B cell (primary cell): ENCODE results near the gene ZNF319. TPM values are rescaled to one million over a fixed set of nuclear protein-coding genes. Genes with fewer than 3 reads are reported as not detected.

ENCODE experiments used
- ATAC-seq: fragments of 200-7000 bp; cut with Tn5 transposase; one replicate; pipeline ENCODE4 v1.10.0; 2021; ENCODE audit warnings: low read depth, mild to moderate bottlenecking, moderate number of reproducible peaks, moderate library complexity
- CTCF ChIA-PET: fragments of 350-600 bp; sonication (Branson Sonifier 250); formaldehyde crosslinking; loops from one replicate; lab custom pipeline; 2021; ENCODE audit warnings: antibody characterized with exemption, inconsistent platforms; lab: Charles Lee
- POLR2A ChIA-PET: fragments of 350-600 bp; sonication (Branson Sonifier 250); formaldehyde crosslinking; loops from one replicate; lab custom pipeline; 2021; ENCODE audit warnings: antibody characterized with exemption; lab: Charles Lee
- DNase-seq: peaks from one replicate; pipeline ENCODE4 v3.0.0; 2013
- H2AFZ ChIP-seq: 2 replicates; pipeline ENCODE4 v1.6.1; 2012; ENCODE audit warnings: mild to moderate bottlenecking, low read depth, low read length; ENCODE audit not compliant: insufficient read depth, poor library complexity, severe bottlenecking
- H3K27ac ChIP-seq, 2 donors: 1 replicate in 1 of 2; 2 replicates in 1 of 2; pipeline ENCODE4 v1.5.1; 2012 to 2013; ENCODE audit warnings: low read length in 2 of 2, mild to moderate bottlenecking in 2 of 2, moderate library complexity in 1 of 2
- H3K27me3 ChIP-seq, 4 experiments: fragments of 200-600 bp in 1 of 4; sonication (generic) in 1 of 4; replicated peaks in 1 of 4; 1 replicate in 2 of 4; 2 replicates in 2 of 4; pipeline versions ENCODE4 v1.6.1 to v1.7.0; 2013 to 2016; ENCODE audit warnings: low read length in 3 of 4, mild to moderate bottlenecking in 2 of 4, mixed read lengths in 1 of 4, moderate library complexity in 1 of 4; ENCODE audit not compliant: insufficient read depth in 4 of 4, control insufficient read depth in 3 of 4; ENCODE audit errors: control extremely low read depth in 1 of 4
- H3K36me3 ChIP-seq, 2 experiments: replicated peaks in 1 of 2; 1 replicate in 1 of 2; 2 replicates in 1 of 2; pipeline versions ENCODE4 v1.6.1 to v1.7.1; 2013; ENCODE audit warnings: low read length in 1 of 2; ENCODE audit not compliant: insufficient read depth in 2 of 2, control insufficient read depth in 1 of 2; ENCODE audit errors: control extremely low read depth in 1 of 2, extremely low read depth in 1 of 2
- H3K4me1 ChIP-seq, 2 donors: fragments of 200-600 bp in 1 of 2; sonication (generic) in 1 of 2; 1 replicate in 1 of 2; 2 replicates in 1 of 2; pipeline versions ENCODE4 v1.5.1 to v1.6.1; 2013 to 2017; ENCODE audit warnings: low read length in 2 of 2; ENCODE audit not compliant: control insufficient read depth in 2 of 2, insufficient read depth in 2 of 2
- H3K4me2 ChIP-seq: replicated peaks from 2 replicates; pipeline ENCODE3; 2012; ENCODE audit warnings: mild to moderate bottlenecking, low read depth, low read length; ENCODE audit not compliant: poor library complexity, severe bottlenecking
- H3K4me3 ChIP-seq, 5 experiments: fragments of 200-600 bp in 1 of 5; sonication (generic) in 1 of 5; 1 replicate in 3 of 5; 2 replicates in 2 of 5; pipeline versions ENCODE4 v1.5.1 to v1.7.0; 2011 to 2016; ENCODE audit warnings: low read length in 4 of 5, mild to moderate bottlenecking in 4 of 5, low read depth in 2 of 5, control low read depth in 1 of 5, moderate library complexity in 1 of 5; ENCODE audit not compliant: insufficient read depth in 1 of 5; ENCODE audit errors: control extremely low read depth in 1 of 5, extremely low read depth in 1 of 5
- H3K79me2 ChIP-seq: fragments of 200-600 bp; sonication (generic); one replicate; pipeline ENCODE4 v1.6.0; 2016; ENCODE audit warnings: low read length; ENCODE audit not compliant: control insufficient read depth, insufficient read depth
- H3K9ac ChIP-seq: fragments of 200-600 bp; sonication (generic); 2 replicates; pipeline ENCODE4 v1.6.1; 2017; ENCODE audit warnings: mild to moderate bottlenecking, low read length, moderate library complexity
- H3K9me3 ChIP-seq, 3 donors: one replicate each; pipeline versions ENCODE4 v1.6.1 to v1.7.1; 2013; ENCODE audit warnings: low read length in 2 of 3; ENCODE audit not compliant: control insufficient read depth in 2 of 3, insufficient read depth in 1 of 3; ENCODE audit errors: control extremely low read depth in 1 of 3
- H4K20me1 ChIP-seq: 2 replicates; pipeline ENCODE4 v1.6.0; 2012; ENCODE audit warnings: mild to moderate bottlenecking, low read length; ENCODE audit not compliant: insufficient read depth, control insufficient read depth, poor library complexity, severe bottlenecking
- H3K27ac Mint-ChIP-seq: one replicate; pipeline ENCODE4 v1.8.0; 2021; ENCODE audit warnings: mixed read lengths
- H3K27me3 Mint-ChIP-seq: one replicate; pipeline ENCODE4 v1.8.0; 2021; ENCODE audit warnings: mixed read lengths
- H3K4me1 Mint-ChIP-seq: one replicate; pipeline ENCODE4 v1.8.0; 2021; ENCODE audit warnings: mixed read lengths
- H3K4me3 Mint-ChIP-seq: one replicate; pipeline ENCODE4 v1.8.0; 2021; ENCODE audit warnings: mixed read lengths
- H3K9me3 Mint-ChIP-seq: one replicate; pipeline ENCODE4 v1.8.0; 2022; ENCODE audit warnings: mixed read lengths; ENCODE audit not compliant: insufficient read depth
- EZH2 ChIP-seq: IDR thresholded peaks from 2 replicates; pipeline ENCODE4 v1.6.1; 2012; ENCODE audit warnings: borderline replicate concordance, low read depth, mild to moderate bottlenecking, moderate library complexity, low read length; ENCODE audit not compliant: insufficient read depth, poor library complexity, severe bottlenecking
- WGBS: methylation state at CpG from one replicate; pipeline ENCODE4 v1.1.5; 2013; ENCODE audit warnings: missing lambda C conversion rate; ENCODE audit not compliant: insufficient coverage; 5-methylcytosine and 5-hydroxymethylcytosine counted together
- intact Hi-C: fragments of 100-400 bp; cut with micrococcal nuclease; formaldehyde crosslinking; loops from one replicate; pipeline ENCODE4 v1.10.0; 2022
- polyA plus RNA-seq: library from polyadenylated mRNA; depleted of rRNA; stranded (reverse); fragments of >200 nt; gene quantifications from 2 replicates; pipeline ENCODE4 v1.2.3, GENCODE V29; 2012
- total RNA-seq, 2 donors: library from RNA; stranded (reverse); fragments of 120-200 nt in 1 of 2; gene quantifications; 1 replicate in 1 of 2; 2 replicates in 1 of 2; pipeline versions ENCODE4 v1.2.3 to v1.2.4, GENCODE V29; 2013 to 2022
- TF ChIP-seq, protein P1 (sequence below): fragments of 200-600 bp; IDR thresholded peaks from one replicate; pipeline ENCODE4 v1.8.0; 2022; ENCODE audit warnings: antibody characterized with exemption, mild to moderate bottlenecking

Gene ZNF319
- total and polyA plus RNA-seq, 2 donors (not counting 1 experiment from before 2014, with no cell fraction given) = 12.4 to 15.1 TPM

DNA sequence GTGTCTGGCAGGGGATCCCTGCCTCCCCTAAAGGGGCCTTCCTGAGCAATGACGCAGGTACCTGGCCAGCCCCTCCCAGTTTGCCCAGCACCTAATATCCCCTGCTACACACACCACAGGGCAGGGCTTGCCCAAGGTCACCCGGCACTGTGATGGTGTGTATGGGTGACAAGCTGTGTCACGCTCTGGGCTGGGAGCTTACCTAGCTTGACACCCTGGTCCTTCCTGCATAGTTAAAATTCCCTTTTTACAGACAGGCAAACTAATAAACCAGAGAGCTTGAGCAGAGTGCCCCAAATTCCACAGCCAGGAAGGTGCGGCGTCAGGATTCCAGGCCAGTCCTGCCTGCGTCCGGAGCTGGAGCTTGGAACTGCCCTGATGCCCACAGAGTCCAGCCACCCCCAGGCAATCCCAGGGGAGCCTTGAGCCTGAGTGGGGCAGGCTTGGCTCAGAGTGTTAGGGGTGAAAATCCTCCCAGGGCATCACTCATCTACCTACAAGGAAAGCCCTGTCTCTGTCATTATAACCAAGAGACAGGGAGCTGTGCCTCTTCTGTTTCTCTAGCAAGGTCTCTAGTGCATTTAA is 43.2 kb upstream of the ZNF319 start:
- H3K4me1 ChIP-seq = no peaks in the 10 kb centered on the region
- no peaks in the 10 kb centered on the region for H3K27me3 ChIP-seq
- no peak overlapping the region for H2AFZ ChIP-seq
- no peaks in the 10 kb centered on the region for H3K9me3 ChIP-seq
- H3K79me2 ChIP-seq = no peaks in the 10 kb centered on the region
- intact Hi-C loops = no loop called here
- no peak overlapping the region for H3K4me2 ChIP-seq
- ATAC-seq (no peak), DNase-seq (no peak)
- POLR2A ChIA-PET = no interaction called here
- H3K9ac ChIP-seq = no peak overlapping the region
- Mint-ChIP-seq H3K4me3 (no peak overlapping the region), H3K9me3 (no peaks in the 10 kb centered on the region), H3K4me1 (no peaks in the 10 kb centered on the region), H3K27me3 (no peaks in the 10 kb centered on the region), H3K27ac (no peak overlapping the region)
- TF ChIP-seq EZH2 = no peak
- TF ChIP-seq, protein P1, sequence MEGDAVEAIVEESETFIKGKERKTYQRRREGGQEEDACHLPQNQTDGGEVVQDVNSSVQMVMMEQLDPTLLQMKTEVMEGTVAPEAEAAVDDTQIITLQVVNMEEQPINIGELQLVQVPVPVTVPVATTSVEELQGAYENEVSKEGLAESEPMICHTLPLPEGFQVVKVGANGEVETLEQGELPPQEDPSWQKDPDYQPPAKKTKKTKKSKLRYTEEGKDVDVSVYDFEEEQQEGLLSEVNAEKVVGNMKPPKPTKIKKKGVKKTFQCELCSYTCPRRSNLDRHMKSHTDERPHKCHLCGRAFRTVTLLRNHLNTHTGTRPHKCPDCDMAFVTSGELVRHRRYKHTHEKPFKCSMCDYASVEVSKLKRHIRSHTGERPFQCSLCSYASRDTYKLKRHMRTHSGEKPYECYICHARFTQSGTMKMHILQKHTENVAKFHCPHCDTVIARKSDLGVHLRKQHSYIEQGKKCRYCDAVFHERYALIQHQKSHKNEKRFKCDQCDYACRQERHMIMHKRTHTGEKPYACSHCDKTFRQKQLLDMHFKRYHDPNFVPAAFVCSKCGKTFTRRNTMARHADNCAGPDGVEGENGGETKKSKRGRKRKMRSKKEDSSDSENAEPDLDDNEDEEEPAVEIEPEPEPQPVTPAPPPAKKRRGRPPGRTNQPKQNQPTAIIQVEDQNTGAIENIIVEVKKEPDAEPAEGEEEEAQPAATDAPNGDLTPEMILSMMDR = no peak
- no peak overlapping the region for H3K4me3 ChIP-seq
- no peaks in the 10 kb centered on the region for H3K36me3 ChIP-seq
- CTCF ChIA-PET = no interaction called here
- H3K27ac ChIP-seq = no peak overlapping the region
- no peaks in the 10 kb centered on the region for H4K20me1 ChIP-seq
- 98% methylated on average over 6 of the region's 7 CpGs for WGBS

GRCh38 chr16:58042886-58043515 is 42.5 kb upstream of the ZNF319 start:
- ChIA-PET CTCF (no interaction called here), POLR2A (no interaction called here)
- no peak for TF ChIP-seq EZH2
- TF ChIP-seq, protein P1 = no peak
- Mint-ChIP-seq H3K27ac (no peak overlapping the region), H3K4me3 (no peak overlapping the region), H3K9me3 (no peaks in the 10 kb centered on the region), H3K27me3 (no peaks in the 10 kb centered on the region), H3K4me1 (no peaks in the 10 kb centered on the region)
- no peak overlapping the region for H3K4me2 ChIP-seq
- intact Hi-C loops = no loop called here
- H3K27me3 ChIP-seq = no peaks in the 10 kb centered on the region
- H2AFZ ChIP-seq = no peak overlapping the region
- no peak overlapping the region for H3K9ac ChIP-seq
- DNase-seq (no peak), ATAC-seq (no peak)
- H4K20me1 ChIP-seq = no peaks in the 10 kb centered on the region
- 95% methylated on average over 12 of the region's 16 CpGs for WGBS
- H3K4me1 ChIP-seq = no peaks in the 10 kb centered on the region
- no peak overlapping the region for H3K27ac ChIP-seq
- H3K4me3 ChIP-seq = no peak overlapping the region
- no peaks in the 10 kb centered on the region for H3K79me2 ChIP-seq
- H3K9me3 ChIP-seq = no peaks in the 10 kb centered on the region
- no peaks in the 10 kb centered on the region for H3K36me3 ChIP-seq
